Glomerular endothelial cell (primary cell): ENCODE measurements around the gene GJC3. TPM values are rescaled to one million over a fixed set of nuclear protein-coding genes. Genes with fewer than 3 reads are reported as not detected.

Experiments
- total RNA-seq: library from RNA; depleted of rRNA; stranded (reverse); fragments of >200 nt; gene quantifications from 2 replicates; pipeline ENCODE4 v1.2.3, GENCODE V29; 2015

The GJC3 gene
- total RNA-seq, 1 donor from 2014 or later = 0.99 TPM

Other genes with a start within 250 kb of the GJC3 start
- 0.10 TPM in 1 of 2 replicates, not detected in the other for gene CYP3A5, start 249.6 kb downstream of the GJC3 start, total RNA-seq
- not detected in 2 replicates for gene CYP3A7, start 194.4 kb downstream of the GJC3 start, total RNA-seq
- not detected in 2 replicates for gene CYP3A4, start 145.4 kb downstream of the GJC3 start, total RNA-seq
- not detected in 2 replicates for gene CYP3A43, start 101.6 kb downstream of the GJC3 start, total RNA-seq
- gene OR2AE1, start 52.6 kb downstream of the GJC3 start, total RNA-seq = not detected in 2 replicates
- gene TRIM4, start 10.1 kb downstream of the GJC3 start, total RNA-seq = 20.3 and 26.7 TPM in 2 replicates
- not detected in 2 replicates for gene AZGP1, start 46.4 kb upstream of the GJC3 start, total RNA-seq
- 32.9 and 35.5 TPM in 2 replicates for gene ZKSCAN1, start 86.0 kb upstream of the GJC3 start, total RNA-seq
- gene ZSCAN21, start 120.2 kb upstream of the GJC3 start, total RNA-seq = 7.8 and 8.8 TPM in 2 replicates
- 28.6 and 30.8 TPM in 2 replicates for gene ZNF3, start 152.1 kb upstream of the GJC3 start, total RNA-seq
- gene COPS6, start 159.3 kb upstream of the GJC3 start, total RNA-seq = 89.7 and 92.1 TPM in 2 replicates
- 31.3 and 55.0 TPM in 2 replicates for gene MCM7, start 171.8 kb upstream of the GJC3 start, total RNA-seq
- 23.2 and 26.1 TPM in 2 replicates for gene AP4M1, start 172.0 kb upstream of the GJC3 start, total RNA-seq
- 49.8 and 71.4 TPM in 2 replicates for gene TAF6, start 189.7 kb upstream of the GJC3 start, total RNA-seq
- gene CNPY4, start 190.0 kb upstream of the GJC3 start, total RNA-seq = 23.6 and 37.9 TPM in 2 replicates
- gene MBLAC1, start 197.3 kb upstream of the GJC3 start, total RNA-seq = 2.3 and 3.9 TPM in 2 replicates
- 137 and 193 TPM in 2 replicates for gene LAMTOR4, start 219.3 kb upstream of the GJC3 start, total RNA-seq
- 9.3 and 20.0 TPM in 2 replicates for gene TRAPPC14, start 229.1 kb upstream of the GJC3 start, total RNA-seq
- gene GAL3ST4, start 239.0 kb upstream of the GJC3 start, total RNA-seq = 1.6 and 2.3 TPM in 2 replicates
- gene GPC2, start 247.8 kb upstream of the GJC3 start, total RNA-seq = 3.2 and 6.8 TPM in 2 replicates
- gene STAG3, start 248.3 kb upstream of the GJC3 start, total RNA-seq = 0.15 and 1.1 TPM in 2 replicates